Left kidney (tissue), 2 donors: ENCODE measurements around the gene ANXA6. TPM values are rescaled to one million over a fixed set of nuclear protein-coding genes. Genes with fewer than 3 reads are reported as not detected.
A peak's percentile ranks its signal among the peaks of the same experiment; 100 is the strongest.

ENCODE experiments used
- DNase-seq: peaks from one replicate; pipeline ENCODE4 v3.0.0-alpha.2; 2013
- polyA plus RNA-seq: library from polyadenylated mRNA; unstranded; fragments of 120-200 nt; gene quantifications from one replicate; pipeline ENCODE4 v1.2.1, GENCODE V29; 2013; ENCODE audit not compliant: insufficient read length

Gene ANXA6
- polyA plus RNA-seq, 1 donor: 134 TPM

DNA sequence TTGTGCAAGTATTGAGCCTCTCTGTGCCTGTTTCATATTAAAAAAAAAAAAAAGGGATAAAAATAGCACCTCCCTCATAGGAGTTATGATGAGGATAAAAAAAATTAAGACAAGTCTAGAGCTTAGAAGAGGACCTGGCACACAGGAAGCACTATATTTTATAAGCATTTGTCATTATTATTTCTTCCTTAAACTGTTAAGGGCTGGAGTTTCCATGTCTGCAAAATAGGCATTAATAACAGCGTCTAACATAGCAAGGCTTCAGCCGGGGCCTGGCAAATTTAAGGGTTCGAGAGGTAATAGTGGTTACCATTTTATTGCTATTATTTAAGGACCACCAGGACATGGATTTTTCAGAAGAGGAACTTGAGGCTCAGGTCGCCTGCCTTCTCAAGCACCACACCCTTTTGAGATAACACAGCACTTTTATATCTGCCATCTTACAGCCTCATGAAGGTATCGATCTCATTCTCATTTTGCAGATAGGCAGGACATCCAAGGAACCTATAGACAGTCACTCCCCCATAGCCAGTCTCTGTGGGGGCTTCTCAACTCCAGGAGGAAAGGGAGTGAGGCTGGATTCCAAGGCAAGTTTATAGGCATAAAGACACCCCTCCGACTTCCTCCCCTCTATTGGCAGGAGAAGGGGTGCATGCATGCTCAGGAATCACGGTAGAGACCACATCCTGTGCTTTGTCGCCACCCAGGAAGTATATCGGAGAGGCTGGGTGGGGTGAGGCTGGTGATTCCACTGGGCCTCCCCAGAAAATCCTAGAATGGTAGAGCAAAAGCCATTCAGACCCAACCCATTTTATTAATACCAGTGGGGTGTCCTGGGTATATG is 2.4 kb downstream of the ANXA6 start:
- no peak for DNase-seq

DNA sequence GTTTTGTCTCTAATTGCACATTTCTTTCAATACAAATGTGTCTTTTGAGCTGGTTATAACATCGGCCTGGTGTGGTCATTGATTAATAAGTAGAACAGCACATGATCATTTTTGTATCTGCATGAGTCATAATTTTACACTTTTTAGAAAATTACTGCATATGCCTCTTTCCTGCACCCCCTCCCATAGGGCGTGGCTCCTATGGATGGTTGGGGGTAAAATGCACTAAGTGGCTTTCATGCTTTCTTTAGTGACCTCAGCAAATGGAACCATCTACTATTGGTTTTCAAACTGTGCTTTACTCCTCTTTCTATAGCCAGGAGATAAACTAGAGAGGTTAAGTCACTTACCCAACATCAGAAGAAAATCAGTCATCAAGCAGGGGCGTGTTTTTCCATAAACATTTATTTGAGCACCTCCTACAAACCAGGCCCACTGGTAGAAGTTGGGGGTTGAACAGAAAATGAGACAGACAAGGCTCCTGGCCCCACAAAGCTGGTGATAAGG is 3.8 kb downstream of the ANXA6 start:
- no peak for DNase-seq

DNA sequence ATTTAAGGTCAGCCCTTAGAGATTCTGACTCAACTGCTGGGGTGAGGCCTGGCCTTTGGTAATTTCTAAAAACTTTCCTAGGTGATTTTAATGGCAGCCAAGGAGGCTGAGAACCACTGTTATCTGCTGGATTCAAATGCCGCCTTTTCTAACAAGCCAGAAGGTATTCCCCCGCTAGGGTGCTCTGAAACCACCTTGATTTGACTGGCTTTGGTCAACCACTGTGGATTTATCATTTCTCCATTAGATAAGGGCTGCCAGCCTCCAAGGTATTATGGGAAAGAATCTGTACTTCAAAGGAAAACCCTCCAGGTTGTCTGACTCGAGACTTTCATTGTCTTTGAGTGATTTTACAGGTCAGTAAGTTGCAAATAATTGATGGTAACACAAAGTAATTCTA is 4.3 kb downstream of the ANXA6 start:
- DNase-seq: no peak

DNA sequence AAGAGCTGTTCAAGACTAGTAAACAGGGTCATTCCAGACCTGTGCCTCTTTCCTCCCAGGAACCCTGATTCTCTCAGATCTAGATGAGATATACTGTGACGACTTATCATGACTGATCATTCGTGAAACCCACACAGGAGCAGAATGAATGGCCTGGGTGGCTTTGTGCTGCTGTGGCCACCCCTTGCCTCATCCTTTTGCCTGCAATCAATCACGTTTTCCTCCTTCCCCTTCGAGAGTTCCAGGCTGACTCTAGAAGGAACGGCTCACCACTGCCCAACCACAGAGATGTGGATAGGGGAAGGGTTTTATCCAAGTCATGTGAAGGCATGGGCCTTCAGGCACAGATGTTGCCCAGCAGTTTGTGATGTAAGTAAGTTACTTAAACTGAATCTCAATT is 5.8 kb downstream of the ANXA6 start:
- no peak for DNase-seq

DNA sequence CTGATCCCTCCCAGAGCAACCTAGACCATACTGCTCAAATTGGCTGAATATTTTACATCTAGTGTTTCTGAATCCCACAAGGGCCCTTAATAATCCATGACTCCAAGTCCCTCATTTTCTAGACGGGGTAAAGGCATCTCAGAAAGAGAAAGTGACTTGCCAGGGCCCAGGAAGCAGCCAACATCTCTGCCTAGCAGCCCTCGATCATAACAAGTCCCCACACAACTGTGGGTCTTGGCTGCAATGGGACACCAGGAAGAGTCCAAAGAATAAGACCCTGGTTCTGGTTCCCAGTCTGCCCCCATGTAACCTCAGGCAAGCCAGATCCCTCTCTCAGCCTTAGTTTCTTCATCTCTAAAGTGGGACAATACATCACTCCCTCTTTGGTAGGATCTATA is 6.3 kb downstream of the ANXA6 start:
- DNase-seq: no peak

DNA sequence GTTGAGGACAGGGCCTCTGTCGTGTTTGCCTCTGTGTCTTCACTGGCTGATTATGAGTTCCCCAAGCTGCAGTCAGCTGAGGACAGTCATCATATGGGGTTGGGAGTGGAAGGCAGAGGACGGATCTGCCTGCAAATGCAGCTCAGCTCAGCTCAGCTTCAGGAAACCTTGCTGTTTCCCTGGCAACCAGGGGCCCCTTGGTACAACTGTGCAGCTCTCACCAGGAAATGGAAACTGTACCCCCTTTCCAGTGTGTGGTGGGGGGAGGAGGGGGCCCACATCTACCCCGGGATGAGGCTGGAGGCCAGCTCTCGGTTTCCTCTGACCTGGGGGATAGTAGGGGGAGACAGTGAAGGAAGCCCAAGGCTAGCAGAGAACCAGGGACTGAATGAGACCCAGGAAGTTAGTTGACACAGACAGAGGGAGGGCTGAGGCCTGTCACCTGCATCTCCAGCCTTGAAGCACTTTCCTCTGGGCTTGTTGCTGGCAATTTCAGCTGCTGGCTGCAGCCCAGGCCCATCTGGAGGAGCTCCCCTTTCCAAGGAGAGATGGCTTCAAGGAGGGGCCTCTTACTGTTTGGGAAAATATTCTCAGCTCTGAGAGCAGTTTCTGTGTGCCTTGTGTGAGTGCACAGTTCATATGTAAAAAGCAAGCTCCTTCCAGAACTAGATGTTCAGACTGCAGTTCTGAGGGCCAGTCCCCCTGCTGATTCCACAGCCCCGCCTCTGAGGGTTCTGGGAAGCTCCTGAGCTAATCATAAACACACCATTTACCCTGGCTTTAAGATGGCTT is 6.9 kb downstream of the ANXA6 start:
- peak; percentile 64 for DNase-seq

DNA sequence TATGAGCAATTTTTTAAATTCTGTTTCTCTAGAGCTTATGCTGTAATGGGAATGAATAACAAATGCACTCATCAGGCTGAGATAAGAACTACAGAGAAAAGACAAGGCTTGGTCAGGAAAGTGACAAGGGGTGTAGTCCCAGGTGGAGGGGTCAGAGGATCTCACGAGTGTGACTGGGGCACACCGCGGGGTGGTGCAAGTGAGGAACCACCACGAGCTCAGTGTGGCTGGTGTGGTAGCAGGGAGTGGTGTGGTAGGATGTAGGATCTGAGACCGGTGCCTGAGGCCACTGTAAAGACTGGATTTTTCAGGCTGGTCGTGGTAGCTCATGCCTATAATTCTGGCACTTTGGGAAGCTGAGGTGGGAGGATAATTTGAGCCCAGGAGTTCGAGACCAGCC is 9.0 kb downstream of the ANXA6 start:
- DNase-seq: no peak

DNA sequence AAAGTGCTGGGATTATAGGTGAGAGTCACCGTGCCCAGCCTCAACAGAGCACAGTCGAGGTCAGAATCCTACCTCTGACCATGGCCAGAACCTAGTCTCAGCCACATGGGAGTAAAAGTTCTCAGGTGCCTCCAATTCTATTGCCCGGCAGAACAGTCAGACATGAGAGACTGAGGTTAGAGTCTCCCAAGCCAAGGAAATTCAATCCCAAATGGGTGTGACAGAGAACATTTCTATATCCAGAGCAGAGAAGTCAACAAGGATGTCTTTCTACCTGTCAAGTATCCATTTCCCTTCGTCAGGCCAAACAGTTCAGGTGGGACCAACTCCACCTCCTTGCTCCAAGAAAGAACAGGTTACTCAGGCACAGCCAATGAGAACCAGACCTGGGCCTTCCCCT is 10.5 kb downstream of the ANXA6 start:
- DNase-seq: no peak

DNA sequence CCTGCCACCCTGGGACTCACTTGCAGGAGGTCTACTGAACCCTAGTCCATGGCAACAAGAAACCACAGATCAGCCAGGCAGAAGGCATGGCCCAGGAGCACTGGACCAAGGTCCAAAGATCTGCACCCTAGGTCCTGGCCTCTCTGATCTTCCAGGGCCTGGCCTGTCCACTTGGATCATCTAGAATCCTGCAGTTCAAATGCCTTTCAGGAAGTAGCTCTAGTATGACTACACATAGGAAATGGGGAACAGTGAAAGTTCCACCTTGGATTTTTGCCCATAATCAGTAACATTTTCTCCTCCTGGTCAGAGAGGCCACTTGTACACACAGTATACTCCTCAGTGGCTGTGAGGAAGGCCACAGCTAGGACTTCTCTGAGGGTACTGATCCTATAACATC is 11.5 kb downstream of the ANXA6 start:
- DNase-seq: no peak

DNA sequence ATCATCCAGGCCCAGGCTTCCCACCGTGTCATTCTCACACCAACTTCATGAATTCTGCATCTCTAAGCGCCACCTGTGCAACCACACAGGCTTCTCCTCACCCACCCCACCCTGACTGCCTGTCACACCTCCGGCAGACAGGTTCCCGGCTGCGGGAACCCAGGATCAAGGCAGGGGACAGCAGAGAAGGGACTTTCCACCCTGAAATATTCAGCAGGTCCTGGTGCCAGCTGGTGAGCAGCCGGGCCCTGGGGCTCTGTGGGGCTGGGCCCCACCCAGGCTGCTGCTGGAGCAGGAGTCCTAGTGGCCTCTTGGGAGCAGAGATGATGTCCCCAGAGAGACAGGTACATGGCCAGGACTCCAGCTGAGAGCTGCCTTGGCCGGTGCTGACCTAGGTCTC is 12.7 kb downstream of the ANXA6 start:
- DNase-seq: no peak

DNA sequence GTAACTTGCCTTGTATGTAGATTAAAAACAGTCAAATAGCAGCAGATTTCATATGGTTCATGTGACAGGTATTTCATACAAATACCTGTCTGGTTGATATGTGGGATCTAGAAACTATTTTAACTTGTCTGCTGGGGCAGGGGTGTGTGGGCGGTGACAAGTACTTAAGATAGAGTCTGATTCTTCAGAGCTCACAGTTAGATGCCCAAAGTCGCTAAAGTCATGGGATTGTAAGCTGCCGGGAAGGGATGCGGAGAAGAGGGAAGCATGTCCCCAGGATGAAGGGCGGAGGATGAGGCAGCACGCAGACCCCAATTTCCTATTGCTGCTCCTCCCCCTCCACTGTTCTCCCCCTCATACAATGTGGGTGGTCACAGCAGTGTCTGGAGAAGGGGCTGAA is 13.3 kb downstream of the ANXA6 start:
- no peak for DNase-seq

DNA sequence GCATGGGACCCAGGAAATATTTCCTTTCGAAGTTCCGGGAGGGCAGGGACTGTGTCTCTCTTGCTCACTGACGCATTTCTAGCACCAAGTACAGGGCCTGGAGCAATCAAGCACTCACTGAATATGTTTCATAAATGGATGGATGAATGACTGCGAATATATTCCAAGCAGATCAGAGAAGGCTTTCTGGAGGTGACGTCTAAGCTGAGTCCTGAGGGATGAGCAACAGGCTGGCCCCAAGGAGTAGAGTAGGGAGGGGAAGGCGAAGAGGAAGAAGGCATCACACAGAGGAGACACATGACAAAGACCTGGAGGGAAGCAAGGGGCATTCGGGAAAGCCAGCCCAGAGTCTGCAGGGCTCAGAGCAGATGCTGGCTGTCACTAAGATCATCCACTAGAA is 13.9 kb downstream of the ANXA6 start:
- DNase-seq: no peak

DNA sequence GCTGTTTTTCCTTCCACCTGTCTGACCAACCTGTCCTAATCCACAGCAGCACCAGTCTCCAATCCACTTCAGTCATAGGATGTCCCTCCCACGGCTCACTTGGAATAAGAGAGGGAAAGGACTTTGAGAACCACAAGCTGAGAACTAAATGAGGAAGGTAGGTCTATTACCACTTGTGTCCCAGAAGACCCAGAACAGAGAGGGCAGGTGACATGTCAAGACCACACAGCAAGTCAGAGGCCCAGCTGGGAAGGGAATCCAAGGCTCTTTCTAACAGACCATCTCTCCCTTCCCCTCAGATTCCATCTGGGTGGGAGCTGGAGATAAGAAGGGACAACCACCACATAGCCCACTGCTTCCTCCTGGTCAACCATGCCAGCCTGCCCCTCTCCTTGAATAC is 14.6 kb downstream of the ANXA6 start:
- DNase-seq: no peak

DNA sequence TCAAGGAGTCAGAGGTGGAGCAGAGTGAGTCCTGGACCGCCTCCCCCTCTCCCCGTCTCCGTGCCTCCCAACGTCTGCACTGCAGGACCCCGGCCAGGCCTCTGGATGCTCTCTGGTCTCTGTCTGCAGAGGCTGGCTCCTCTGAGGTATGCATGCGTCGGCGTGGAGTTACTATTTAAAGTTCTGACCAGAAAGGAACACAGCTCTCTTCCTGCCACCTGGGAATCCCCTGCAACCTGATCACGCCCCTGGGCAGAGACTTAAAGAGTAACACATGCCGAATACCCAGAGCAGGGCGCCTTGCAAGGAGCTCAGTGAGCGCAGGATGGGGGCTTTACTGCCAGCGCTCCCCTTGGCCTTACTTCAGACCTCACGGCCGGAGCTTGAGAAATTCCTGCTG is 16.0 kb downstream of the ANXA6 start:
- DNase-seq: no peak

DNA sequence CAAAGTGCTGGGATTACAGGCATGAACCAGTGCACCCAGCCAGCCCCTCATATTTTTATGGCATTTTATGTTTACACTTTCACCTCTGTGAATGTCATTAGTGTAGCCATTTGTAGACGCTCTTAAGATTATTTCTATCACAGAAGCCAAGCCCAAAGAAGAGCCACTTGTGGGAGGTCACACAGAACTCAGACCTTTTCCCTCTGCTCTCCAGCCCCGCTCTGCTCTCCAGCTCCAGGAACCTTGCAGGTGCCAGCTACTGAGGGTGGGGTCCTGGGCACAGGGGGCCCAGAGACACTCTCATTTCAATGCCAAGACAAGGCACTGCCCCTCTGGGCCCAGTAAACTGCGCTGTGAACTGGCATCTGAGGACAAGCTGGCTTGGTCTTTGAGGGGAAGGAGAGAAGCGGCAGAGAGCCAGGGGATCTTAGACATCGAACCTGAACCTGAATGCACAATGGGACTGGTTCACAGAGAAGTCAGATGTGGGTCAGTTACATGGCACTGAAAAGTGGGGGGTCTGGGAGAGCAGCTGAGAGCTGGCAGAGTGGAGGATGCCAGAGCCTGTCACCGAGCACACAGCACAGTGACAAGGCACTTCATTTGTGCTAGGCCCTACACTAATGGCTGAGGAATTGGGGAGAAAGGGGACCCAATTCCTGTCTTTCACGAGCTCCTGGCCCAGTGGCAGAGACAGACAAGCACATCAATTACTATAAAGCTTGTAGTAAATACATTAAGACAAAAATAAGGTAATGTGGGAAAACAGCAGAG is 16.7 kb downstream of the ANXA6 start:
- DNase-seq: no peak

DNA sequence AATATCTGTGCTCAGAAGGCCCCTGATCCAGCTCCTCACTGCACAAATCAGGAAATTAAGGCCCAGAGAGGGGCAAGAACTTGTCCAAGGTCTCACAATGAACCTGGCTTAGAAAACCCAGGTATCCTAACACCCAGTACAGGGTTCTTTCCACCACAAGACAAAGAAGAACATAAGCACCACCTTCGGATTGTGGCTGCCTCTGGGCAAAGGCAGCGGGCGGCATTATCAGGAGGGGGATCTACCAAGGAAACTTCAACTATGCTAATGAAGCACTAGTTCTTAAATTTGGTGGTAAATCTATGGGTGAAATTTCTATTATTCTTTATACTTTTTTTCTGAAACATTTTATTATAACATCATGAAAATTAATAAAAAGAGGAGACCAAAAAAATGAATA is 17.9 kb downstream of the ANXA6 start:
- no peak for DNase-seq

DNA sequence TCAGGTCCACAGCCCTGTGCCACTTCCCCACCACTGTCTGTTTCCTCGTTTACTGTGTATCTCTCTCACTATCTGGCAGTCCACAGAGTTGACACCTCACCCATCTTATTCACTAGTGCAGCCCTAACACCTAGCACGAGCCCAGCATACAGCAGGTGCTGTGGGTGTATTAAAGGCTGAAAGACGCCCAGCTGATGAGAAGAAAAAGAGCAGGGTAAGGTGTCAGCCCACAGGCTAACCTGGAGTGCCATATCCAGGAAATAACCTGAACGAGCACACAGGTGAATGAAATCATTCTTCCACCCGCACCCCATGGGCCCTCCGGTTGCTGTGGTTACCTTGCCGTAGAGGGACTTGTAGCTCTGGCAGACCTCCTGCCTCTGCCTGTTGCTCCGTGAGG is 18.6 kb downstream of the ANXA6 start:
- DNase-seq: no peak

DNA sequence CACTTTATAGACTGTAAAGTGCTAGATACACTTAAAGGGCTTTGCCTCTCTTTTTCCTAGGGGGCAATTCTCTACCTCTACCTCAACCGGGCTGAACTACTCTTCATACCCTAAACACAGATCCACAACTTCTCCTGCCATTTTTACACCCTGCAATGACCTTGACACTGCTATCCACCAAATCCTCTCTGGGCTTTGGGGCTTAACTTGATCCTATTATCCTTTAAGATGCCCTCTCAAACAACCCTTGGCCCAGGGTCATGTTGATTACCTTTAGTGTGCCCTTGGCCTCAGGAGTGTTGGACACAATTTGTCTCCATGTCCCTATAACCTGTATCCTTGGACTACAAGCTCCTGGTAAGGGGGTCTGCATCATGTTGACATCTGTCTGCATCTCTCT is 19.5 kb downstream of the ANXA6 start:
- no peak for DNase-seq

DNA sequence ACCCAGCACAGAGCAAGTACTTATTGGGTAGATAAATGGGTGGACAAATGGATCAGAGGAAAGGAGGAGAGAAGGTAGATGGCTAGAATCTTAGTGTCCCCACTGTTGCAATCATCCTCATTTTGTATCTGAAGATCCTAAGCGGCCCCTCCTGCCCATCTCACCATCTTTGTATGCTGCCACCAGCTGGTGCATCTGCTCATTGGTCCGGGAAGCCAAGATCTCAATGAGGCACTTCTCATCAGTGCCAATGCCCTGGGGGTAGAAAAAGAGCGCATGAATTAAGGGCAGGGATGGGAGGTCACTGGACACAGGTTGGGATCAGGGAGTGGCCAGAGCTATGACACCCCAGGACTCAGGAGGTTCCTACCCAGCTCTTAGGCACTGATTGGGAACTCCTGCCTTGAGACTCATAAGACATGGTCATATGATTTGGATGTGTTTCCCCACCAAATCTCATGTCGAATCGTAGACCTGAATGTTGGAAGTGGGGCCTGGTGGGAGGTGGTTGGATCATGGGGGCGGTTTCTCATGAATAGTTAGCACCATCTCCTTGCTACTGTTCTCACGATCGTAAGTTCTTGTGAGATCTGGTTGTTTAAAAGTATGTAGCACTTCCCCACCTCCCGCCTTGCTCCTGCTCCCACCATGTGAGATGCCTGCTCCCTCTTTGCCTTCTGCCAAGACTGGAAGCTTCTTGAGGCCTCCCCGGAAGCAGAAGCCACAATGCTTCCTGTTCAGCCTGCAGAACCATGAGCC is 20.3 kb downstream of the ANXA6 start:
- no peak for DNase-seq

DNA sequence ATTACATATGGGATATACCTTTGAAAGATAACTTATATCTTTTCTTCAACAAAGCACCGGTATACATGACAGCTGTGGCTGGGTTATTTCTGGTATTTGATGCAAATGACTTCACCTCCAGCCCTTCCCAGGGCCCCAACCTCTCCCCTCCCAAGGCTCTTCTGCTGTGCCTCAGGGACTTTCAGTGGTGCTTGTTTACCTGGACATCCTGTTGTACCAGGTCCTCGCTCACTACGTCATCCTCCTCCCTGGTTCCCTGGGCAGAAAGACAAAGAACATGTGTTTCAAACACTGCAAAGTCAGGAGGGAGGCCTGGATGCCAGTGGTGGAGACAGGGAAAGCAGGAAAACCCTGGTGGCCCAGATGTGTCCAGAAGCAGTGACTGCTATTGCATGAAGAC is 23.4 kb downstream of the ANXA6 start:
- DNase-seq: no peak

DNA sequence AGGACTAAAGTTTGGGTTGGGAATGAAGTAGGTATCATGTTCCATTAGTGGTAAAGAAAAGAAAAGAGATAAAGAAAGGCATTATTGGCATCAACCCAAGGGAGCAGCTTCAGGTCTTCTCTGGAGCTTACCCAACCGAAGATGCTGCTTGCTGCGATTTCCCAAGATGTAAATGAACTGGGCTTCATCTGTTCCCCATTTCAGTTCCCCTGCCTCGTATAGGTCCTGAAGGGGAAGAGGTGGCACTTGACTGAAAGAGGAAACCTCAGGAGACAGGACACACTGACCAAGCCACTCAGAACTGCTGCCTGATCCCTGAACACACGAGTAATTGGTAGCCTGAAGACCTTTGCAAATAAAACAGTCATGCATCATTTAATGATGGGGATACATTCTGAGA is 24.6 kb downstream of the ANXA6 start:
- no peak for DNase-seq
